ENCODE data around the gene SLC16A2.

The SLC16A2 gene

DNA sequence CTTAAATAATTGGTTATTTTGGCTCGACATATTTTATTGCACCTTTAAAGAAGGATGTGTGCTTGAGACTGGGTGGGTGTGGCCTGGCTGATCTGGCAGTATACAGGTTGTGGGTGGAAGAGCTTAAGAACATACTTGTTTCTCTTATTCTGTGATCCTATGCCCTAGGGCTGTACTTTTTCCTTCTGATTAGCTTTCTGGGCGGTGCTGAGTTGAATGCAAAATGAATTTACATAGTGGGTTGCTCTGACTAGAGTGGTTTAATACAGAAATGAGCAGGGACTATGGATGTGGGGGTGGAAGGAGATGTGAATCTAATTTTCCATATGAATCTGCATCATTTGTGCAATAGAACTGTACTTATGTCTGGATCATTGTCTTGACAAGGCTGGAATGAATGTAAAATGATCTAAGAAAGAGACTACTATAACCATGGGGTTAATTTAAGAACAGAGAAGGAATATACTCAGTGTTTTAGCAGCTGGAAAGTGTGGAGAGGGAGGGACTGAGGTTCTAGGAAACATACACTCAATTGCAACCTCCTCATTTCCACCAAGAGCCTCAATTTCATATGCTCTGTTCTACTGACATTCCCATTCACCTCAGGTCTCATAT, 119.4 kb downstream of the SLC16A2 start:
- no peak for DNase-seq

DNA sequence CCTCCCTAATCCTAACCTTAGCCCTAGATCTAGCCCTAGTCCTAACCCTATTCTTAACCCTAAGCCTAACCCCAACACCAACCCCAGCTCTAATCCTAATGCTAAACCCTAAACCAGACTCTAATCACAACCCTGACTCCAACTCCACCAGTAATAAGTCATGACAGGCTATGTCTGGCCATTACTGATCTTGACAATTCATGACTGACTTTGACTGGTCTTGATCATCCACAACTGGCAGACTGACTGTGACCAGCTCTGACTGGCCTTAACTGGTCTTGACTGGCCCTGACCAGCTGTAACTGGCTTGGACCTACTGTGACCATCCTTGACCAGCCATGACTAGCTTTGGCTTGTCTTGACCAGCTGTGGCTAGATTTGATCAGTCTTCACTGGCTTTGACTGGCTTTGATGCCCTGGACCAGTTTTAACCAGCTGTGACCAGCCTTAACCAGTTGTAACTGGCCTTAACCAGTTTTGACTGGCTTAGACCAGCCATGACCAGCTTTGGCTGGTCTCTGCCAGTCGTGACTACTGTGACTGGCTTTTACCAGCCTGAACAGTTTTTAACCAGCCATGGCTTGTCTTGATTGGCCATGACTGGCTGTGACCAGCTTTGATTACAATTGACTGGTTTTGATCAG, 124.7 kb downstream of the SLC16A2 start:
- no peak for DNase-seq

DNA sequence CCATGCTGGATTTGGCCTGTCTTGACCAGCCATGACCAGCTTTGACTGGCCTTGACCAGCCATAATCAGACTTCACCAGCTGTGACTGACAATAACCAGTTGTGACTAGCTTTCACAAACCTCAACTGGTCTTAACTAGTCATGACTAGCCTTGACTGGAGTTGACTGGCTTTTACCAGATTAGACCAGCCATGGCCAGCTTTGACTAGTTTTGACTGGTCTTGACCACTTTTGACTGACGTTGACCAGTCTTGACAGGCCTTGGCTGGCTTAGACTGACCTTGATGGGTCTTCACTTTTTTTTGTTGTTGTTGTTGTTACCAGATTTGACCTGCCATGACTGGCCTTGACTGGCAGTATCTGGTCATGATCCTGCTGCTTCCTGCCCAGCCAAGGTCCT, 125.7 kb downstream of the SLC16A2 start:
- DNase-seq, result no peak

DNA sequence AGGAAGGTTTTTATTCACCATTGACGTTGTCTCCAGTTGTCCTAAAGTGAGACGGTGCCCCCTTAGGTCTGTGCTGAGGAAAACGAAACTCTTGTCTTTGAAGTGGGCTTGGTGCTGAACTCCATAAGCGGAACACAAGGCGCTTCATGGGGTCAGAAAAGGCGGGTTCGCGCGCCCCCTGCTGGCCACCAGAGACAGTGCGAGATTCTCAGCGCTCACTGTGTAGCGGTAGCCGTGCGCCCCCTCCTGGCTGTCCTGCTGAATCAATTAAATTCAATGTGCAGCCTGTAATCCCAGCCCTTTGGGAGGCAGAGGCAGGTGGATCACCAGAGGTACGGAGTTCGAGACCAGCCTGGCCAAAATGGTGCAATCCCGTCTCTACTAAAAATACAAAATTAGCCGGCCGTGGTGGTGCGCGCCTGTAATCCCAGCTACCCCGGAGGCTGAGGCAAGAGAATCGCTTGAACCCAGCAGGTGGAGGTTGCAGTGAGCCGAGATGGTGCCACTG, 129.1 kb downstream of the SLC16A2 start:
- peak; percentile 77 for DNase-seq

DNA sequence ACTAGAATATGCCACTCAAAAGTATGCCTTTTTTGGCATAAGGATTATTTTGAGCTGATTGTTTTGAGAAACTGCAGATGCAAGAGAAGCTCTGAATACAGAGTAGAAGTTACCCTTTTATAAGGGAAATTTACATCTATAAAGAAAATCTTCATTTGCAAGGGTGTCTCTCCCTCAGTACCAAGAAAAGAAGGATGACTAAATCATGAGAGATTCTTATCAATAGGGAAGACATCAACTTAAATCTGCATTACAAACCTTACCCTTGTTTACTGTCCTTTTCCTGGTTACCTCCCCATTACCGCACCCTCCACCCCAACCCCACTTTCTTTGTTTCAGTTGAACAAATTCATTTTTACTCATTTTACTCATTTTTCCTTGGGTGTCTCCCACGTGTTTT, 130.6 kb downstream of the SLC16A2 start:
- DNase-seq, result no peak

DNA sequence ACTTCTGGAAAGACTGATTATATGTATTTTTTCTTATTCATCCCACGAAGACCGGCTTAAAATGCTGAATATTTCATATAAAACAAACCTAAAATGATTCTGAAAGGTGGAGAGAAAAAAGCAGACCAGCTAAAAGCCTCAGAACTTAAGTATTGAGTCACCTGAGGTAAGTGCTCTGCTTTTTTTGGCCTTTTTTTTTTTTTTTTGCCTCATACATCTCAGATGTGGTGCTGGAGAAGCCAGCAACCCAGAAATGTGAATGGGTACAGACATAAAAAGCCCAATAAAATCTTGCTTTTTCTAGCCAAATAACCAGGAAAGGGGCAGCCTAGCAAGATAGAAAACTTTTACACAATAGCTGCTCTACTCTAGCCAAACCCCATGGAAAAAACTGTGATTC, 136.1 kb downstream of the SLC16A2 start:
- DNase-seq, result no peak

DNA sequence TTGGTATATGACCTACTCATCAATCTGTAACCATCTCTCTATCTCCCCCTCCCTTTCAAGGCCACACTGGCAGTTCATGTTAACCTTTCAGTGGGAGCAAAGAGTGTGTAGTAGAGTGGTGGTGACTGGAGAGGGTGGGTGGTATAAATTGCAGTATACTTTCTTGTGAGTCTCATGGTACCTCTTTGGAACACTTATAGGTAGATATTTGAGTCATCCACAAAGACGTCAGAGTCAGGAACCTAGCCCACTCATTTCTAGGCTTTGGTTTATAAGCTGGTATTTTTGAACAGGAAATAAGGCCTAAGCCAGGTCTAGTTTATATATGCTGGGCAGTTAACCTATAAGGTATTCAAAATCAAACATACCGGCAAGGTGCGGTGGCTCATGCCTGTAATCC, 156.8 kb downstream of the SLC16A2 start:
- DNase-seq, result no peak

DNA sequence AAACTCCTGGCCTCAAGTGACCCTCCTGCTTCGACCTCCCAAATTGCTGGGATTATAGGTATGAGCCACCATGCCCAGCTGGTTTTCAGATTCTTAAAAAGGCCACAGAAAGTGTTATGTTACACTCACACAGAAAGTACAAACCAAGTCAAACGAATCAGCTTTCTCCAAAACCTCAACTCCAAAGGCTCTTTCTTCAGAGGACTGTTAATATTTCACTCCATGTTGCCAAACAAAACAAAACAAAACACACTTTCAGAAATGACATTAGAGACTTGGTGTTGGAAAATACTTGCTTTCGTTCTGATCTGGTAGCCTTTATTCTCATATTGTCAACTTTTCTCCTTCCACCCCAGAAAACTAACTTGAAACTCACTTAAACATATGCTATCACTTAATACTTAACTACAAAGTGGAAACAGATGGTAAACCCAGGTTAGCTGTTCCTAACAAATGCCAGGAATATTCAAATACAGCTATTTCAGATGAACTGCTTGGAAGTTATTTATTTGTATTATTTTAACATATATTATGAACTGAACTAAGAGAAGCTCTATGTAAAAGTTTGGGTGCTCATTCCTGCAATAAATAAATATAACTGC, 158.4 kb downstream of the SLC16A2 start:
- DNase-seq, result no peak
